ENCODE measurements around the gene CHAF1A. TPM values are rescaled to one million over a fixed set of nuclear protein-coding genes. Genes with fewer than 3 reads are reported as not detected.

CHAF1A gene
- total and polyA plus RNA-seq, 2 of the 8 experiments (the other 6 are each of a cell fraction or from before 2014, with no cell fraction given): 122 to 147 TPM

DNA sequence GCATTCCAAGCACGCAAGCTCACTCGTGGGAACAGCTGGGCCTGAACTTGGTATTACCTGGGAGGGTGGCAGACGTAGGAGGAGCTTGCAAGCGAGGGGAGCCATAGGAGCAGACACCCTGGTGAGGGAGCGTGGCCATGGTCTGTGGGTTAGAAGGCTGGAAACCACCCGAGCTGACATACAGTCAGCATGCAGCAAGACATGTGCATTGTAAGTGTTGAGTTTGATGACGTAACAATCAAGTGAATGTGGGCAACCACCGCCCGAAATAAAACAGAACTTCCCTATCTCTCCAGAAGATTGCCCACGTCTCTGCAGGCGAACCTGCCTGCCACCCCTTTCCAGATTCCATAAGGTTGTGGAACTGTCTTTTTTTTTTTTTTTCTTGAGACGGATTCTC, 28.3 kb downstream of the CHAF1A start:
- Histone ChIP-seq H4K20me1 (replicated peaks in 1 of 2; ENCODE audit: control insufficient read depth in 1 of 2, insufficient read depth in 2 of 2, low read length in 2 of 2) (peaks cover 2 to 23% of the 10 kb centered on the region in 2 experiments), H3K79me1 (ENCODE audit: low read depth, low read length) (peaks cover 2% of the 10 kb centered on the region), H4K91ac (replicated peaks; ENCODE audit: insufficient read length, low read length) (no peak overlapping the region), H3K27ac (ENCODE audit: low read depth, low read length) (no peak overlapping the region), H3K9ac (replicated peaks in 1 of 4; ENCODE audit: extremely low read depth in 1 of 4, low read depth in 3 of 4, low read length in 3 of 4) (no peak overlapping the region), H3K9me3 (ENCODE audit: insufficient read depth in 2 of 2, low read depth in 1 of 2, low read length in 1 of 2) (no peaks in the 10 kb centered on the region), H3K23ac (ENCODE audit: insufficient read length) (no peak overlapping the region), H2AFZ (ENCODE audit: low read length) (no peak overlapping the region), H2BK120ac (replicated peaks; ENCODE audit: low read depth, low read length) (no peak overlapping the region), H2BK5ac (ENCODE audit: low read depth, low read length) (no peak overlapping the region; the same call in 1 of the 2 replicates), H4K8ac (ENCODE audit: extremely low read depth, insufficient read depth, low read length) (no peak overlapping the region), H3K56ac (replicated peaks; ENCODE audit: insufficient read length, low read depth, low read length) (no peak overlapping the region), H3K27me3 (replicated peaks in 1 of 4; ENCODE audit: control insufficient read depth in 3 of 4, extremely low read depth in 1 of 4, insufficient read depth in 3 of 4, low read length in 3 of 4) (no peaks in the 10 kb centered on the region), H3K18ac (ENCODE audit: extremely low read depth, low read length) (no peak overlapping the region), H2BK15ac (ENCODE audit: low read length) (no peak overlapping the region), H2BK20ac (ENCODE audit: low read length) (no peak overlapping the region), H4K5ac (ENCODE audit: insufficient read length, low read depth, low read length) (no peak overlapping the region), H2AK5ac (ENCODE audit: low read depth, low read length) (no peak overlapping the region), H3K79me2 (ENCODE audit: control insufficient read depth in 1 of 2, insufficient read depth in 2 of 2, low read length in 2 of 2) (peaks cover 0 to 3% of the 10 kb centered on the region in 2 experiments; a peak in 1 of 4 replicates), H3K4me3 (ENCODE audit: extremely low read depth in 1 of 4, insufficient read depth in 2 of 4, low read depth in 3 of 4, low read length in 4 of 4) (no peak overlapping the region), H3K23me2 (ENCODE audit: low read depth, low read length) (no peaks in the 10 kb centered on the region), H3K36me3 (ENCODE audit: control insufficient read depth in 2 of 4, insufficient read depth in 4 of 4, low read length in 3 of 4) (peaks cover 55 to 83% (median 75%) of the 10 kb centered on the region in 4 experiments), H2BK12ac (ENCODE audit: low read depth, low read length) (no peak overlapping the region), H3K4me1 (replicated peaks in 1 of 4; ENCODE audit: control insufficient read depth in 3 of 4, insufficient read depth in 4 of 4, low read length in 3 of 4) (no peaks in the 10 kb centered on the region), H3K4ac (replicated peaks; ENCODE audit: insufficient read length, low read depth, low read length) (no peak overlapping the region), H3K4me2 (ENCODE audit: insufficient read depth in 1 of 2, low read depth in 2 of 2, low read length in 2 of 2) (no peak overlapping the region), H3K14ac (ENCODE audit: insufficient read length) (no peak overlapping the region)
- DNase-seq (ENCODE audit: low read depth in 1 of 2, low spot score in 2 of 2) (no peak), FAIRE-seq (no peak)
- ChIA-PET CTCF (ENCODE audit: partially characterized antibody) (no interaction called here), POLR2A (ENCODE audit: partially characterized antibody) (interaction anchor here (49.6 to 58.1 kb wide), 2 partner anchors 6 to 7 kb away, joined by 1590 read pairs; partner anchors contain the start of genes CHAF1A, SH3GL1 and UBXN6)
- 92% methylated on average over 12 of the region's 12 CpGs; no CpG with 5 or more reads in 1 of the 2 experiments for WGBS, 2 experiments (ENCODE audit: extremely low coverage in 1 of 2, insufficient coverage in 1 of 2, insufficient read length in 1 of 2, insufficient replicate concordance in 2 of 2, low coverage in 1 of 2, low lambda C conversion rate in 2 of 2, missing lambda C conversion rate in 1 of 2)
- TF ChIP-seq SIN3A (conservative IDR thresholded peaks at IDR 0.05 in 1 of 2, IDR thresholded peaks at IDR 0.05 in 1 of 2; ENCODE audit: low read depth in 1 of 2, low read length in 2 of 2): no peak
- no peak for TF ChIP-seq USF2 (IDR thresholded peaks at IDR 0.05; ENCODE audit: low read length)
- TF ChIP-seq ZNF274 (IDR thresholded peaks at IDR 0.05; ENCODE audit: borderline replicate concordance, extremely low read depth, low read length): no peak
- TF ChIP-seq HDAC2 (IDR thresholded peaks at IDR 0.05; ENCODE audit: borderline replicate concordance in 1 of 2, low read depth in 2 of 2, low read length in 2 of 2): no peak
- no peak for TF ChIP-seq RAD21 (IDR thresholded peaks at IDR 0.05 in 1 of 2, conservative IDR thresholded peaks at IDR 0.05 in 1 of 2; ENCODE audit: low read depth in 2 of 2, low read length in 2 of 2)
- TF ChIP-seq EP300 (IDR thresholded peaks at IDR 0.05; ENCODE audit: borderline replicate concordance in 1 of 2, low read depth in 2 of 2, low read length in 2 of 2): no peak
- no peak for TF ChIP-seq NRF1 (IDR thresholded peaks at IDR 0.05; ENCODE audit: low read depth, low read length)
- TF ChIP-seq PHF8 (conservative IDR thresholded peaks at IDR 0.05; ENCODE audit: low read depth, low read length): no peak
- TF ChIP-seq TEAD4 (IDR thresholded peaks at IDR 0.05; ENCODE audit: low read depth, low read length): no peak
- TF ChIP-seq MAFK (IDR thresholded peaks at IDR 0.05; ENCODE audit: low read depth, low read length): no peak
